HL-60 (cell line): ENCODE data around the gene KIAA0825.

Experiments
- GABPA ChIP-seq: IDR thresholded peaks from 2 replicates; pipeline ENCODE4 v1.6.1; 2012; ENCODE audit warnings: low read depth
- POLR2AphosphoS5 ChIP-seq: IDR thresholded peaks from 2 replicates; pipeline ENCODE4 v1.6.1; 2012; ENCODE audit warnings: low read depth
- REST ChIP-seq: IDR thresholded peaks from 2 replicates; pipeline ENCODE4 v1.6.1; 2012; ENCODE audit warnings: low read depth; ENCODE audit not compliant: insufficient replicate concordance
- SPI1 ChIP-seq: IDR thresholded peaks from 2 replicates; pipeline ENCODE4 v1.6.1; 2012; ENCODE audit warnings: low read depth, mild to moderate bottlenecking, borderline replicate concordance
- TF ChIP-seq, protein P1 (sequence below): IDR thresholded peaks from one replicate; pipeline ENCODE4 v1.5.1; 2011; ENCODE audit warnings: low read length, control low read depth, inconsistent platforms; ENCODE audit not compliant: insufficient read depth

DNA sequence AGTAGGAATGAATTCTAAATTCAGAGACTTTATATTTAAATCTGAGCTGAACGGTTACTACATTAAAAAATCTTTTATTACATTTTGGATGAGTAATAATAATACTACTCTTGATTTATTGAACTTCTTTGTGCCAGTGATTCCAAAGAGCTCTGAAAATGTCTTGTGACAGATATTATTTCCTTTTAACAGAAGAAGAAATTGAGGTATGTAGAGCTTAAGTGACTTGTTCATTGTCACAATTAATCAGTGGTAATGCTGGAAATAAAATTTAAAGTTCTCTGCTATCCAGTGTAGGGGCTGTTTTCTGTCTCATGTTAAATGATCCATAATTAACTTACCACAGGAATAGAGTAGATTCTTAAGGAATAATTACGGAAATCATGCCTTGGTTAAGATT is 335.3 kb downstream of the KIAA0825 start:
- TF ChIP-seq REST (no peak), POLR2AphosphoS5 (no peak), GABPA (no peak), SPI1 (no peak)
- TF ChIP-seq, protein P1, sequence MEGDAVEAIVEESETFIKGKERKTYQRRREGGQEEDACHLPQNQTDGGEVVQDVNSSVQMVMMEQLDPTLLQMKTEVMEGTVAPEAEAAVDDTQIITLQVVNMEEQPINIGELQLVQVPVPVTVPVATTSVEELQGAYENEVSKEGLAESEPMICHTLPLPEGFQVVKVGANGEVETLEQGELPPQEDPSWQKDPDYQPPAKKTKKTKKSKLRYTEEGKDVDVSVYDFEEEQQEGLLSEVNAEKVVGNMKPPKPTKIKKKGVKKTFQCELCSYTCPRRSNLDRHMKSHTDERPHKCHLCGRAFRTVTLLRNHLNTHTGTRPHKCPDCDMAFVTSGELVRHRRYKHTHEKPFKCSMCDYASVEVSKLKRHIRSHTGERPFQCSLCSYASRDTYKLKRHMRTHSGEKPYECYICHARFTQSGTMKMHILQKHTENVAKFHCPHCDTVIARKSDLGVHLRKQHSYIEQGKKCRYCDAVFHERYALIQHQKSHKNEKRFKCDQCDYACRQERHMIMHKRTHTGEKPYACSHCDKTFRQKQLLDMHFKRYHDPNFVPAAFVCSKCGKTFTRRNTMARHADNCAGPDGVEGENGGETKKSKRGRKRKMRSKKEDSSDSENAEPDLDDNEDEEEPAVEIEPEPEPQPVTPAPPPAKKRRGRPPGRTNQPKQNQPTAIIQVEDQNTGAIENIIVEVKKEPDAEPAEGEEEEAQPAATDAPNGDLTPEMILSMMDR, result no peak
